Uterus (tissue), 2 donors: Measurements from ENCODE around the gene MRPL28.

ENCODE experiments used
- CTCF ChIP-seq, 4 experiments: fragments of 200-600 bp in 2 of 4; fragments of 450-650 bp in 2 of 4; sonication (generic) in 2 of 4; IDR thresholded peaks; one replicate each; pipeline ENCODE4 v1.5.1; 2016 to 2019; ENCODE audit warnings: antibody characterized with exemption in 4 of 4, mild to moderate bottlenecking in 2 of 4, moderate library complexity in 1 of 4
- POLR2A ChIP-seq, 2 donors: fragments of 450-650 bp; IDR thresholded peaks; one replicate each; pipeline ENCODE4 v1.6.1; 2016; ENCODE audit warnings: antibody characterized with exemption in 2 of 2, mild to moderate bottlenecking in 1 of 2, moderate library complexity in 1 of 2

- no peak for TF ChIP-seq CTCF (IDR thresholded peaks at IDR 0.05)
- TF ChIP-seq POLR2A (IDR thresholded peaks at IDR 0.05), result no peak
Observed at GRCh38 chr16:368388-369158, 1.8 kb downstream of the MRPL28 start.
